Pons (tissue), 1 donor: ENCODE data around the gene SHB.
"Not testable (repeated sequence)": the region's sequence is repeated elsewhere in the genome, so short reads cannot be mapped to it uniquely, and the experiment has no call there.

Experiments
- DNase-seq: peaks from one replicate; pipeline ENCODE4 v3.0.0-alpha.2; 2016; ENCODE audit warnings: low spot score

SHB gene

DNA sequence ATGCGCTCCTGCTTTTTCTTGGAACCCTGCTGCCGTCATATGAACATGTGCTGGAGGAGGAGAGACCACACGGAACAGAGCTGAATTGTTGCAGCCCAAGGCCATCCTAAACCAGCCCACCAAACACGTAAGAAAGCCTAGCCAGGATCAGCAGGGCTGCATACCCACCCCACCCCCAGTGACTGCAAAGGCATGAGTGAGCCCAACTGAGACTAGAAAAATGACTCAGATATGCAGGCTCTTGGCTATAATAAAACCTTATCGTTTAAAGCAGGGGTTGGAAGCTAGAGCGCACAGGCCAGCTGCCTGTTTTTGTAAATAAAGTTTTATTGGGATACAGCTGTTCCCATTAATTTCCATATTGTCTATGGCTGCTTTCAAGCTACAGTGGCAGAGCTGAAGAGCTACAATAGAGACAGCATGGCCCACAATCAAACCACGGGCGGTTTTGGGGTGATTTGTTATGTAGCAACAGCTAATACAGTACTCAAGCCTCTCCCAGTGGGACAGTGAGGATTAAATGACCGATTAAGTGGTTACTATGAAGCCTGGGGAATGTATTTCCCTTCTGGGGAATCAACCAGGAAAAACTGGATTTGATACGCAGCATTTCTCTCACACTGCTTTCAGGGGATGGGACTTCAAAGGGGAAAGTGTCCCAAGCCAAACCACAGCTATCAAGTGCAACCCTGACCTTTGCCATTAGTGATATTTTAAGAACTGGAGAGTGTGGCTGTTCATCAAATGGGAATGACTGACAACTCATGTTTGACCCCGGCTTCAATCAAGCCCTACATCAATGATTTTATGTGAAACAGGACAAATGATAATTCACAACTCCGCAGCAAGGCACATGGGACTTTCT is 6.3 kb downstream of the SHB start:
- DNase-seq, result no peak

DNA sequence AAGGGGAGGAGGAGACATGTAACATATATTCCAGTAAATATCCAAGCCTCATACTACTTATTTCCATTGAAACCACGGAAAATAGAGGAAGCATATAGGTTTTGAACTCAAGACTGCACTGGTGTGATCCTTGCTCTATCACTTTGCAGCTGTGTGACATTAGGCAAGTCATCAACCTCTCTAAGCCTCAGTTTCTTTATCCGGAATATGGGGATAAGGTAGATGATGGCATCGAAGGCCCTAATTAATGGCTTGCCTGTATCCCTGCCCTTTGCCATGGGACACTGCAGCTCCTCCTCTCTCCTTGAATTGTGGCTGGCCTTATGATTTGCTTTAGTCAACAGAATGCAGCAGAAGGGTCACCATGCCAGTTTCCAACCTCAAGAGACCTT is 6.9 kb downstream of the SHB start:
- no peak for DNase-seq

GRCh38 chr9:38061326-38061977 is 7.6 kb downstream of the SHB start:
- no peak for DNase-seq

DNA sequence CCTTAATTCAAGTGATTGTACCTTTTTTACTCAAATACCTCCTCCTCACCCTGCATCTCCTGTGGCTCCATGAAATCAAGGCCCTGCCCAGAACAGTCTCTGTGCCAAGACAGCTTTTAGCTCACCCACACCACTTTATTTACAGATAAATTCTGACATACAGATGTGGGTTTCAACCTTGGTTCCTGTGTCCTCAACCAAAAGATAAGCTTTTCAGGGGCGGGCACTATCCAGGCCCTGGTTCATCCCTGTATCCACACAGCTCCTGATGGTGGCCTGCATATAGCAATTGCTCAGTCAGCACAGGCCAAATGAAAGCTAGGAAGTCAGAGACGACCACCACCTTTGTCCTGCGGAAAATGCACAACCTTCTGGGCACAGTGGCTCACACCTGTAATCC is 8.3 kb downstream of the SHB start:
- DNase-seq, result no peak

- no peak for DNase-seq
Observed at GRCh38 chr9:38059233-38059936, 9.6 kb downstream of the SHB start.

GRCh38 chr9:38058452-38059232 is 10.4 kb downstream of the SHB start:
- DNase-seq, result no peak

DNA sequence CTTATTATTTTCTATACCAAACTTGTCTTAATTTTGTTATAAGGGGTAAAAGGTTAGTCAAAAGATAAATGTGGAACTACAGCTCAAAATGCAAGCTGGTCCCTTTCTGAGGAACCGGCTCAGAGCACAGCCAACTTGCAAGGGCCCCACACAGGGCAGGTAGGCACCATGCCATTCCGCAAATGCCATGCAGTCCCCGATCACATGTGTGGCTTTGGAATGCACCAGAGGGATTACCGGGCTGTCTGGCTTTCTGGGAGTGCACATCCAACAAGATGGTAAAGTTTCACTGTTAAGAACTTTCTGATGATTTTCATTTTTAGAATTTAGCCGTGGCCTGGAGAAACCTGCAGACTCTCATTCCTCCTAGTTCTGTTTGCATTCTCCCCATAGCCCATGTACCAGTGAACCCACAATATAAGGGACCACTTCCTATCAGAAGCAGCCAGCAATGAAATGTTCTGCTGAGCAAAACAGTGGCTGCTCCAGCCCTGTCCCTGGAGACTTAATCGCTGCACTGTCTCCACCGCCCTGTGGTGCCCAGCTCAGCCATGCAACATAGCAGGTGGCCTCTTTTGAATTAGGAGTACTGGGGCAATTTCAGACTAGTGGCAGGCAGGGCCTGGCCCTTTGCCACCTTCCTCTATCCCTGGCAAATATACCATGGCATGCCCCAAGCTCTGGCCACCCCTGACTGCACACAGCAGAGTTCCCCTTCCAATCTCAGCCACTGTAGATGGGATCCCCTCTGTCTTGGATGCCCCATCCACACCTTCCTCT is 11.4 kb downstream of the SHB start:
- no peak for DNase-seq

DNA sequence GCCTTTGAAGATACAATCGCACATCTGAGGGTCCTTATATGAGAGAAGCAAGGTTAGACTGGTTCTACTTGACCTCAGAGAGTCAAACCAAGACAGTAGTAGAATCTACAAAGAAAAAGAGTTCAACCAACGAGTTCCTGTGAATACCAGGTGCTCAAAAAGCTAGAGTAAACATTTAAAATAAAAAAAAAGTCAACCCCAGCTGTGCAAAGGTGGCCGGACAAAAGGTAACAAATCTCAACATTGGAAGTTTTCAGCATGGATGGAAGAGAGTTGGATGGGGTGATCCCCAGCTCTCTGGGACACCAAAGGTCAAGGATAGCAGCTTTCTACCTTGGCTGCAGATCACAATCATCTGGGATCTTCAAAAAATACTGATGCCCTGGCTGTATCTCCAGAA is 14.4 kb downstream of the SHB start:
- no peak for DNase-seq

- no peak for DNase-seq
Observed at GRCh38 chr9:38053697-38054461, 15.1 kb downstream of the SHB start.

- no peak for DNase-seq
Observed at GRCh38 chr9:38051780-38052546, 17.1 kb downstream of the SHB start.

DNA sequence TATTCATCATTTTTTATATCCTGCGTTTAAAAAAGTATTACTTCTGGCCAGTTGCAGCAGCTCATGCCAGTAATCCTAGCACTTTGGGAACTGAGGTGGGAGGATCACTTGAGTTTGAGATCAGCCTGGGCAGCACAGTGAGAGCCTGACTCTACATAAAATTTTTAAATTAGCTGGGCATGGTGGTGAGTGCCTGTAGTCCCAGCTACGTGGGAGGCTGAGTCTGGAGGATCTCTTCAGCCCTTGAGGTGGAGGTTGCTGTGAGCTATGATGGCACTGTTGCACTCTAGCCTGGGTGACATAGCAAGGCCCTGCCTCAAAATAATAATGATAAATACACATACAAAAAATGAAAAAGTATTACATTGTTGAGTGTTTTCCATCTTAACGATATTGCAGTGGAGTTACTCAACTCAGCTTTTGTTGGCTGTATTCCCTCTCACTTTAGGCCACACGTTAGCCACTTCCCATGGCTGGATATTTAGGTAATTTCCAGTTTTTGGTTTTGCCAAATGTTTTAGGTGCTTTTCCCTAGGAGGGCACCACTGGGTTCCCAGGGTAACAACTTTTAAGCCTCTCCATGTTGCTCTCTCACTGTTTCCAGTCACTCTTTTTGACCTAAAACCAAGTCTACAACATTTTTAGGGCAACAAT is 20.6 kb downstream of the SHB start:
- DNase-seq, result no peak

- peak; percentile 94 for DNase-seq
Observed at GRCh38 chr9:38047301-38048251, 21.5 kb downstream of the SHB start.

DNA sequence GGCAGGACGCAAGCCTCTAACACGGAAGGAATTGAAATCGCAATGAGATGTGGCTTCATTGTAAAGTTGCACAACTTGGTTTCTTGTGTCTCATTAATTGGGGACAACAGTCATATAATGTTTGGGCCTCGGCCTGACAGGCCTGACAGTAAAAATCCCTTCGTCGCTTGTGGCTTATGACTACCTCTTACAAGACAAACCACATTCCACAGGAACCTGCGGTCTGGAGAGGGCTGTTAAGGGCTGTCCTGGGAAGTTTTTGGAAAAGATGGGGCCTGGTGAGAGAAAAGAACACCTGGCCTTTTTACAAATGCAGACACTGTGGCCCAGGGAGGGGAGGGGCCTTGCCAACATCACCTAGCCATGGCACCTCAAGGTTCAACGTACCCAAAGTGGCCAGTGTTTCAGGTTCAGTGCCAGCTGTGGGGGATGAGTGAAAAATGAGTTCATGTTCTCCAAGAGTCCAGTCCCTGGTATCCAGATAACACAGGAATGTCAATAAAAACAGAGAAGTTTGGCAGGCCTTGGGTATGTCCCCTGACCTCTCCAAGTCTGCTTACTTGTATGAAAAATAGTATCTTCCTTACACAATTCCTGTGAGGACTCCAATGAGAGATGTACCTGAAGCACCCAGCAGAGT is 22.2 kb downstream of the SHB start:
- DNase-seq, result no peak

DNA sequence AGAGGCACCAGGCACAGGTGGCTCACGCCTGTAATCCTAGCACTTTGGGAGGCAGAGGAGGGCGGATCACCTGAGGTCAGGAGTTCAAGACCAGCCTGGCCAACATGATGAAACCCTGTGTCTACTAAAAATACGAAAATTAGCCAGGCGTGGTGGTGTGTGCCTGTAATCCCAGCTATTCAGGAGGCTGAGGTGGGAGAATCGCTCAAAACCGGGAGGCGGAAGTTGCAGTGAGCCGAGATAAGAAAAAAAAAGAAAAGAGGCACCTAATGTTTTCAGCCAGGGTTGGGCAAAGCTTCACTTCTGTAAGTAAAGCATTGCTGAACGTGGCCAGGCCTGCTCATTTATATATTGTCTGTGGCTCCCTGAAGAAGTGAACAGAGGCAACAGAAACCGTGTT is 23.1 kb downstream of the SHB start:
- DNase-seq, result not testable (repeated sequence)

DNA sequence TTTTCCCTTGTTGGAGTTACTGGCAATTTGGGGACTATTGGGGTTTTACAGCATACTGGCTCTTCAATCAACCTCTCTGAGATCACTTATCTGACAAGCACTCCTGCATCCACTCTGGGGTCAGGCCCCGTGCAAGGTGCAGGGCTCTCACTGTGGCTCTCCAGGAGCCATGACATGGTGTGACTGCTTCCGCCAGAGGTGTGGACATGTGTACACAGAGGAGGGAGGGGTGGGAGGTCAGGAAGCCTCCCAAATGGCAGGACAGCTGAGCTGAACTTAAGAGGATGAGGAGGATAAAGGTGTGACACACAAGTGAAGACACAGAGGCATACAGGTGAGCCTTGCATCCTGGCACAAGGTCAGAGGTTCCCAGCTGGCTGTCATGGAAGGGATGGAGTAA is 24.3 kb downstream of the SHB start:
- DNase-seq, result no peak

- no peak for DNase-seq
Observed at GRCh38 chr9:38043931-38044623, 24.9 kb downstream of the SHB start.
